Fibroblast of mammary gland (primary cell): ENCODE results near the gene TMIGD3.

ENCODE experiments used
- DNase-seq: peaks from one replicate; pipeline ENCODE4 v3.0.0-alpha.2; 2010; ENCODE audit warnings: low read depth
- H3K4me3 ChIP-seq: 2 replicates; pipeline ENCODE4 v1.5.1; 2011; ENCODE audit warnings: low read depth, mild to moderate bottlenecking, low read length, moderate library complexity; ENCODE audit not compliant: control insufficient read depth
- CTCF ChIP-seq: conservative IDR thresholded peaks from 2 replicates; pipeline ENCODE4 v1.5.1; 2011; ENCODE audit warnings: low read depth, low read length, inconsistent platforms; ENCODE audit not compliant: control insufficient read depth, insufficient read depth

The TMIGD3 gene

GRCh38 chr1:111507411-111508201 is 4.2 kb upstream of the TMIGD3 start:
- peak; percentile 1 for TF ChIP-seq CTCF
- peak; percentile 55 for DNase-seq
- peak overlapping the region; percentile 6 for H3K4me3 ChIP-seq

- no peak overlapping the region for H3K4me3 ChIP-seq
- DNase-seq, result no peak
- TF ChIP-seq CTCF, result no peak
Observed at GRCh38 chr1:111506561-111506960, 3.1 kb upstream of the TMIGD3 start.

GRCh38 chr1:111505641-111506119 is 2.2 kb upstream of the TMIGD3 start:
- no peak for TF ChIP-seq CTCF
- no peak for DNase-seq

GRCh38 chr1:111504097-111504496 is 664 bp upstream of the TMIGD3 start:
- no peak for TF ChIP-seq CTCF
- DNase-seq, result no peak
- no peak overlapping the region for H3K4me3 ChIP-seq

More at GRCh38 chr1:111505641-111506119, 2.2 kb upstream of the TMIGD3 start:
- H3K4me3 ChIP-seq, result no peak overlapping the region

GRCh38 chr1:111501645-111502044 is 1.8 kb downstream of the TMIGD3 start:
- no peak for DNase-seq
- no peak overlapping the region for H3K4me3 ChIP-seq
- TF ChIP-seq CTCF, result no peak

GRCh38 chr1:111499026-111499785 is 4.2 kb downstream of the TMIGD3 start:
- no peak overlapping the region for H3K4me3 ChIP-seq
- no peak for TF ChIP-seq CTCF
- no peak for DNase-seq
